VCaP (cell line): ENCODE results near the gene BRI3BP.

ENCODE experiments used
- H3K27ac ChIP-seq: fragments of 450-650 bp; 2 replicates; pipeline ENCODE4 v1.5.1; 2017
- TF ChIP-seq, protein P1 (sequence below): fragments of 450-650 bp; conservative IDR thresholded peaks from 2 replicates; pipeline ENCODE4 v1.5.1; 2017; ENCODE audit warnings: mild to moderate bottlenecking, moderate library complexity

BRI3BP gene

DNA sequence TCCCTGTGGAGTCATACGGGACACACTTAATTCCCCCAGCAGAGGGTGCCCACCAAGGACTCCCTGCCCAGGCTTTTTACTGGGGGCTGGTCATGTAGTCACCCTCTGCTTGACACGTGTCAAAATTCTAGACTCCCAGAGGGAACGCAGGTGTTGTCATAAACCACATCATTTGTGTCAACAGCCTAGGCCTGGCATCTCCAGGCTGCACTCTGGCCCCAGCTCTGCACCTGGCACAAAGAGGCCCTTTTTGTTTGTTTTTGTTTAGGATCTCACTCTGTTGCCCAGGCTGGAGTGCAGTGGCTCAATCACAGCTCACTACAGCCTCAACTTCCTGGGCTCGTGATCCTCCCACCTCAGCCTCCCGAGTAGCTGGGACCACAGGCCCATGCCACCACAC lies 21.1 kb downstream of the BRI3BP start:
- TF ChIP-seq, protein P1, sequence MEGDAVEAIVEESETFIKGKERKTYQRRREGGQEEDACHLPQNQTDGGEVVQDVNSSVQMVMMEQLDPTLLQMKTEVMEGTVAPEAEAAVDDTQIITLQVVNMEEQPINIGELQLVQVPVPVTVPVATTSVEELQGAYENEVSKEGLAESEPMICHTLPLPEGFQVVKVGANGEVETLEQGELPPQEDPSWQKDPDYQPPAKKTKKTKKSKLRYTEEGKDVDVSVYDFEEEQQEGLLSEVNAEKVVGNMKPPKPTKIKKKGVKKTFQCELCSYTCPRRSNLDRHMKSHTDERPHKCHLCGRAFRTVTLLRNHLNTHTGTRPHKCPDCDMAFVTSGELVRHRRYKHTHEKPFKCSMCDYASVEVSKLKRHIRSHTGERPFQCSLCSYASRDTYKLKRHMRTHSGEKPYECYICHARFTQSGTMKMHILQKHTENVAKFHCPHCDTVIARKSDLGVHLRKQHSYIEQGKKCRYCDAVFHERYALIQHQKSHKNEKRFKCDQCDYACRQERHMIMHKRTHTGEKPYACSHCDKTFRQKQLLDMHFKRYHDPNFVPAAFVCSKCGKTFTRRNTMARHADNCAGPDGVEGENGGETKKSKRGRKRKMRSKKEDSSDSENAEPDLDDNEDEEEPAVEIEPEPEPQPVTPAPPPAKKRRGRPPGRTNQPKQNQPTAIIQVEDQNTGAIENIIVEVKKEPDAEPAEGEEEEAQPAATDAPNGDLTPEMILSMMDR, result no peak
- H3K27ac ChIP-seq, result no peak overlapping the region

DNA sequence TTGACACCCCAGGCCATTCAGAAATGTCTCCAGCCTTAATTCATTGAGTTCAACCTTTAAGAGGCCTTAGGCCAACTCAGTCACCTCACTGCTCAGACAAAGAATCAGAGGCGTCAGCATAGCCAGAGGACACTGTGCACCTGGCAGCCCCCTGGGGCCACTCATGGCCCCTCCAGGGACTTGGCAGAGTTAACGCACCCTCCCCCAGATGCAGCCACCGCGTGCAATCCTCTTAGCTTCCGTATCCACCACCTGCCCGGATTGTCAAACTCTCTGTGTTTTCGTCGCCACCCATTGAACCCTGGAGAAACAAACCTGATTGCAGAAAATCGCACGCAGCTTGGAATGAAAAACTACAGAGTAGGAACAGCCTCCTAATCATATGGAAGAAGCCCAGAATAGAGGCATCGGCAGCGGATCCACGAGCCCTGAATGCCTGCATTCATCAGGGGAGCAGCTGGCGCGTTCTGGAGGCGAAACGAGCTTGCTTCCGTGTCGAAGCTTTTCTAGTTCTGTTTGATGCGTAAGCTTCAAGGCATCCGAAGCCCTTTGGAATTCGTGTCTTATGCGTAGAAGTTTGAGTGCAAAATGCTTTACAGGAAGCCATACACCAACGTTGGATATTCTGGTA lies 22.4 kb downstream of the BRI3BP start:
- no peak overlapping the region for H3K27ac ChIP-seq
- TF ChIP-seq, protein P1, result no peak

DNA sequence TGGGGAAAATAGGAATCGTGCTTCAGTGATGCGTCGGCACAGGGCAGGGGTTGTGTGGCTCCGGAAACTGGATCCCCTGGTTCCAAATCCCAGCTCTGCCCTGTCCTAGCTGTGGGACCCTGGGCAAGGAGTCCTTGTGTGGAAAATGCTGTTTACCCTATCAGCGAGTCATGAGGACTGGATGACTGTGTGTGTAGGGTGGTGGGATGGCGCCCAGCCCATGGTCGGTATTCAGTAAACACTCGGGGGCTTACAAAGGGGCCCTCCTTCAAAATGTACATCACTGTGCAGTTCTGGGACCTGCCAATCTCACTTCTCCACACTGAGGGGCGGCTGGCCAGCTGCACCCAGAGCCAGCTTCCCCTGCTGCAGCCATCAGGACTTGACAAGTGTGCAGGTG lies 24.4 kb downstream of the BRI3BP start:
- TF ChIP-seq, protein P1, result no peak
- no peak overlapping the region for H3K27ac ChIP-seq

DNA sequence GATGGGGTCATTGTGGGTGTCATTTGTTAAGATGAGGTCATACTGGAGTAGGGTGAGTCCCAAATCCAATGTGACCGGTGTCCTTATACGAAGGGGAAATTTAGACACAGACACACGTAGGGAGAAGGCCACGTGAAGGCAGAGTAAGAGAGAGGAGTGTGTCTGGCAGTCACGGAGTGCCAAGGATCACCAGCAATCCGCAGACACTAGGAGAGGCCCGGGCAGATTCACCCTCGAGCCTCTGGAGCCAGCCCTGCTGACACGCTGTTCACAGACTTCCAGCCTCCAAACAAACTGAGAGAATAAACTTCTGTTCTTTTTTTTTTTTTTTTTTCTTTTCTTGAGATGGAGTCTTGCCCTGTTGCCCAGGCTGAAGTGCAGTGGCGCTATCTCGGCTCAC lies 24.9 kb downstream of the BRI3BP start:
- TF ChIP-seq, protein P1, result no peak
- H3K27ac ChIP-seq, result no peak overlapping the region

DNA sequence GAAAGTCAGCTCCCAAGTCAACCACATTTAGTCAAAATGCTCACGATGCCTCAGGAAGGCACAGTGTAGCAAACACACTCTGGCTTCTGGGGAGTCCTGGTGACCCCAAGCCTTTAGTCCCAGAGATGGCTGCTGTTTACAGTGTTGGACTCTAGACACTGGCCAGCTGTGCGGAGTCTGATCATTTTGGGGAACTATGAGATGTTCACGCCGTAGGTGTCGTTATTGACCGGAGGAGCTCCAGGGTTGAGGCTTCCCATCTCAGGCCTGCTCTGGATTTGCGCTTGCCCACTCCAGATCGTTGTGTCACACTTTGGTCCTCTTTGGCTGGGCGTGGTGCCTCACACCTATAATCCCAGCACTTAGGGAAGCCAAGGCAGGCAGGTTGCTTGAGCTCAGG lies 27.7 kb downstream of the BRI3BP start:
- H3K27ac ChIP-seq, result no peak overlapping the region
- TF ChIP-seq, protein P1, result no peak

DNA sequence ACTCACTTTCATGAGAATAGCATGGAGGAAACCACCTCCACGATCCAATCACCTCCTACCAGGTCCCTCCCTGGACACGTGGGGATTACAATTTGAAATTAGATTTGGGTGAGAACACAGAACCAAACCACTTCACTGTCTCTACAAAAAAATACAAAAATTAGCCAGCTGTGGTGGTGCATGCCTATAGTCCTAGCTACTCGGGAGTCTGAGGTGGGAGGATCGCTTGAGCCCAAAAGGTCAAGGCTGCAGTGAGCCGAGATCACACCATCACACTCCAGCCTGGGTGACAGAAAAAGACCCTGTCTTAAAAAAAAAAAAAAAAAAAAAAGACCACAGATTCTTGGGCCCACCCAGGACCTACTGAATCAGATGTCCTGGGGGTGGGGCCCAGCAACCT lies 28.3 kb downstream of the BRI3BP start:
- no peak overlapping the region for H3K27ac ChIP-seq
- TF ChIP-seq, protein P1, result no peak

DNA sequence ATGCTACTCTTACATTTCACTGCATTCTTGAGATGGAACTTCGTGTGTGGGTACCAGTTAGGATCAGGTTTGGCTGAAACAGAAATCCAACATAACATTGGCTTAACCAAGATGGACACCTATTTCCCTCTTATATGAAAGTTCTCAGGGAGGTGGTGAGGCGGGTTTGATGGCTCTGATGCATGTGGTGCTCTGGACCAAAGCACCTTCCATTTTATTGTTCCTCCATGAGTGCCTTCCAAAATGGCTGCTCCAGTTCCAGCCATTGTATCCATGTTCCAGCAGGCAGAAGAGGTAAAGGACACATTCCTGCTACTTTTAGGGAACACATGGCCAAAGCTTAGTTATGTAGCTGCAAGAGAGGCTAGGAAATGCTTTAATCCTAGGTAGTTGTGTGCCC lies 29.6 kb downstream of the BRI3BP start:
- no peak overlapping the region for H3K27ac ChIP-seq
- TF ChIP-seq, protein P1, result no peak
